ENCODE results near the gene TOP1. TPM values are rescaled to one million over a fixed set of nuclear protein-coding genes. Genes with fewer than 3 reads are reported as not detected.

Gene TOP1
- total RNA-seq, 1 donor from 2014 or later = 58.9 TPM

GRCh38 chr20:41118632-41119031 lies 90.0 kb downstream of the TOP1 start:
- H3K27me3 ChIP-seq = no peaks in the 10 kb centered on the region
- Mint-ChIP-seq H3K4me3 (no peak overlapping the region), H3K27me3 (ENCODE audit: insufficient read depth, low read depth) (no peaks in the 10 kb centered on the region), H3K36me3 (peaks cover 56% of the 10 kb centered on the region), H3K27ac (no peak overlapping the region), H3K4me1 (no peaks in the 10 kb centered on the region), H3K9me3 (no peaks in the 10 kb centered on the region)
- H3K9ac ChIP-seq = no peak overlapping the region
- no peak overlapping the region for H3K4me2 ChIP-seq
- no peak overlapping the region for H3K4me3 ChIP-seq
- peaks cover 41% of the 10 kb centered on the region for H3K36me3 ChIP-seq
- H3K79me2 ChIP-seq (ENCODE audit: low read depth) = no peaks in the 10 kb centered on the region
- TF ChIP-seq EZH2 (IDR thresholded peaks at IDR 0.05) (no peak), EZH2phosphoT487 (IDR thresholded peaks at IDR 0.05) (no peak), CTCF (IDR thresholded peaks at IDR 0.05) (no peak)
- no peaks in the 10 kb centered on the region for H3F3A ChIP-seq (ENCODE audit: low read depth)
- H2AFZ ChIP-seq (replicated peaks) = no peak overlapping the region
- no peaks in the 10 kb centered on the region for H4K20me1 ChIP-seq (ENCODE audit: low read depth)
- no peak overlapping the region for H3K27ac ChIP-seq
- no peak for DNase-seq (ENCODE audit: low spot score)
- no peaks in the 10 kb centered on the region for H3K9me3 ChIP-seq (ENCODE audit: low read depth)
- H3K4me1 ChIP-seq = no peaks in the 10 kb centered on the region

- H3K9me3 ChIP-seq (ENCODE audit: low read depth) = no peaks in the 10 kb centered on the region
- no peak for DNase-seq (ENCODE audit: low spot score)
- no peaks in the 10 kb centered on the region for H3K9me3 Mint-ChIP-seq
- H3K27ac Mint-ChIP-seq = no peak overlapping the region
- peaks cover 51% of the 10 kb centered on the region for H3K36me3 Mint-ChIP-seq
- H3K27me3 Mint-ChIP-seq (ENCODE audit: insufficient read depth, low read depth) = no peaks in the 10 kb centered on the region
- no peaks in the 10 kb centered on the region for H4K20me1 ChIP-seq (ENCODE audit: low read depth)
- peaks cover 40% of the 10 kb centered on the region for H3K36me3 ChIP-seq
- H3K27me3 ChIP-seq = no peaks in the 10 kb centered on the region
- TF ChIP-seq EZH2 (IDR thresholded peaks at IDR 0.05) (no peak), CTCF (IDR thresholded peaks at IDR 0.05) (no peak)
- H3K4me3 ChIP-seq = no peak overlapping the region
- no peak overlapping the region for H3K9ac ChIP-seq
- no peak overlapping the region for H2AFZ ChIP-seq (replicated peaks)
- peaks cover 3% of the 10 kb centered on the region for H3F3A ChIP-seq (ENCODE audit: low read depth)
- H3K4me1 ChIP-seq = no peaks in the 10 kb centered on the region
- H3K4me3 Mint-ChIP-seq = no peak overlapping the region
- no peak overlapping the region for H3K27ac ChIP-seq
- no peaks in the 10 kb centered on the region for H3K4me1 Mint-ChIP-seq
- H3K79me2 ChIP-seq (ENCODE audit: low read depth) = no peaks in the 10 kb centered on the region
- no peak overlapping the region for H3K4me2 ChIP-seq
Observed at GRCh38 chr20:41119614-41120561, 91.3 kb downstream of the TOP1 start.

- Histone ChIP-seq H3K36me3 (peaks cover 35% of the 10 kb centered on the region), H3K9ac (no peak overlapping the region), H3F3A (ENCODE audit: low read depth) (peaks cover 3% of the 10 kb centered on the region), H3K9me3 (ENCODE audit: low read depth) (no peaks in the 10 kb centered on the region), H3K27ac (no peak overlapping the region), H3K79me2 (ENCODE audit: low read depth) (no peaks in the 10 kb centered on the region), H3K4me1 (no peaks in the 10 kb centered on the region), H3K27me3 (no peaks in the 10 kb centered on the region), H4K20me1 (ENCODE audit: low read depth) (no peaks in the 10 kb centered on the region), H3K4me2 (no peak overlapping the region), H3K4me3 (no peak overlapping the region), H2AFZ (replicated peaks) (no peak overlapping the region)
- H3K4me3 Mint-ChIP-seq = no peak overlapping the region
- no peak for TF ChIP-seq CTCF (IDR thresholded peaks at IDR 0.05)
- TF ChIP-seq EZH2 (IDR thresholded peaks at IDR 0.05) = no peak
- TF ChIP-seq EZH2phosphoT487 (IDR thresholded peaks at IDR 0.05) = no peak
- H3K9me3 Mint-ChIP-seq = no peaks in the 10 kb centered on the region
- no peak for DNase-seq (ENCODE audit: low spot score)
- no peaks in the 10 kb centered on the region for H3K4me1 Mint-ChIP-seq
- no peaks in the 10 kb centered on the region for H3K27me3 Mint-ChIP-seq (ENCODE audit: insufficient read depth, low read depth)
- no peak overlapping the region for H3K27ac Mint-ChIP-seq
- peaks cover 54% of the 10 kb centered on the region for H3K36me3 Mint-ChIP-seq
Observed at GRCh38 chr20:41121399-41121798, 92.8 kb downstream of the TOP1 start.

All from neural progenitor cell (in vitro differentiated cells).